Islet precursor cell (in vitro differentiated cells): ENCODE results near the gene MFN2.
A peak's percentile ranks its signal among the peaks of the same experiment; 100 is the strongest.
"Not testable (repeated sequence)": the region's sequence is repeated elsewhere in the genome, so short reads cannot be mapped to it uniquely, and the experiment has no call there.

Experiments used
- DNase-seq: peaks from one replicate; pipeline ENCODE4 v3.0.0-alpha.2; 2018

The MFN2 gene

GRCh38 chr1:11979851-11980675 lies at the start of gene MFN2:
TSS of gene MFN2 (plus strand) at chr1:11980444. CDS start at chr1:11989169, 8,725 bp downstream.
- peak; percentile 99 for DNase-seq

DNA sequence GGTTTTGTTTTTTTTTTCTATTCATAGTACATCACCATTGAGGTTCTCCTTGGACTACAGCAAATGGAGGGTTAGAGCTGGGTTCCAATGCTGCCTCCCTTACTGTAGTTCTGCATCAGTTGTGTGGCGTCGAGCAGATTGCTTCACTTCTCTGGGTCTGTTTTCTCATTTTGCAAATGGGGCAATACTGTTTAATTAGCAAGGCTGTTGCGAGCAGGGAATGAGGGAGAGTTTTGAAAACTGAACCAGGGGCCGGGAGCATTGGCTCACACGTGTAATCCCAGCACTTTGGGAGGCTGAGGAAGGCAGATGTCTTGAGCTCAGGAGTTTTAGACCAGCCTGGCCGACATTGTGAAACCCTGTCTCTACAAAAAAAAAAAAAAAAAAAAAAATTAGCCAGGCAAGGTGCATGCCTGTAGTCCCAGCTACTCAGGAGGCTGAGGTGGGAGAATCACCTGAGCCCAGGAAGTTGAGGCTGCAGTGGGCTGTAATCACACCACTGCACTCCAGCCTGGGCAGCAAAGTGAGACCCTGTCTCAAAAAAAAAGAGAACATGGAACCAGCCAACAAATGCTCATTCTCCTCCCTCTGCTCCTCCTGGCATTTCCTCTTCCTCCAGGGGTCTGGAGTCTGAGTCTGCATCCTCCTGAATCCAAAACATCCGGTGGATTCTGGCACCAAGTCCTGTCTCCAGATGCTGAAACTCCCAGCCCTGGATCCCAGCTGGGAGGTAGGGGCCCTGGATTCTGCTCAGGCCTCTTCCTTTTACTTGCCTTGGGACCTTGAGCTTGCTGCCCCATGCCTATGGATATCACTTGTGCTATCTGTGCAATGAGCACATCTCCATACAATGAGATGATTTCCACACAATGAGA lies 49.4 kb upstream of the MFN2 start:
- DNase-seq, result peak; percentile 67

DNA sequence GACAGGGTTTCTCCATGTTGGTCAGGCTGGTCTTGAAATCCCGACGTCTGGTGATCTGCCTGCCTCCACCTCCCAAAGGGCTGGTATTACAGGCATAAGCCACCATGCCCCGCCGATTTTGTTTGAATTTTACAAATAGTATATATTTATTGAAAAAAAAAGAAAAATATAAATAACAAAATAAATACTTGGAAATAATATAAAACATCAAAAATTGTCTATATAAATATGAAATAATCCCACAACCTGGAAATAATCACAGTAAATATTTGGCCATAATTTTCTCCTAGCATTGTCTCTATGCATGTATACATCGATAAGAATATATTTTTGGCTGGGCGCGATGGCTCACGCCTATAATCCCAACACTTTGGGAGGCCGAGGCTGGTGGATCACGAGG lies 48.4 kb upstream of the MFN2 start:
- DNase-seq, result no peak

GRCh38 chr1:11934302-11935056 lies 45.8 kb upstream of the MFN2 start, which contains the start of gene PLOD1:
TSS of gene PLOD1 (plus strand) at chr1:11934717. CDS start at chr1:11934780, 63 bp downstream.
- DNase-seq, result peak; percentile 96

- no peak for DNase-seq
Observed at GRCh38 chr1:11935057-11935412, 45.2 kb upstream of the MFN2 start.

GRCh38 chr1:11935733-11936132 lies 44.5 kb upstream of the MFN2 start:
- DNase-seq, result not testable (repeated sequence)

DNA sequence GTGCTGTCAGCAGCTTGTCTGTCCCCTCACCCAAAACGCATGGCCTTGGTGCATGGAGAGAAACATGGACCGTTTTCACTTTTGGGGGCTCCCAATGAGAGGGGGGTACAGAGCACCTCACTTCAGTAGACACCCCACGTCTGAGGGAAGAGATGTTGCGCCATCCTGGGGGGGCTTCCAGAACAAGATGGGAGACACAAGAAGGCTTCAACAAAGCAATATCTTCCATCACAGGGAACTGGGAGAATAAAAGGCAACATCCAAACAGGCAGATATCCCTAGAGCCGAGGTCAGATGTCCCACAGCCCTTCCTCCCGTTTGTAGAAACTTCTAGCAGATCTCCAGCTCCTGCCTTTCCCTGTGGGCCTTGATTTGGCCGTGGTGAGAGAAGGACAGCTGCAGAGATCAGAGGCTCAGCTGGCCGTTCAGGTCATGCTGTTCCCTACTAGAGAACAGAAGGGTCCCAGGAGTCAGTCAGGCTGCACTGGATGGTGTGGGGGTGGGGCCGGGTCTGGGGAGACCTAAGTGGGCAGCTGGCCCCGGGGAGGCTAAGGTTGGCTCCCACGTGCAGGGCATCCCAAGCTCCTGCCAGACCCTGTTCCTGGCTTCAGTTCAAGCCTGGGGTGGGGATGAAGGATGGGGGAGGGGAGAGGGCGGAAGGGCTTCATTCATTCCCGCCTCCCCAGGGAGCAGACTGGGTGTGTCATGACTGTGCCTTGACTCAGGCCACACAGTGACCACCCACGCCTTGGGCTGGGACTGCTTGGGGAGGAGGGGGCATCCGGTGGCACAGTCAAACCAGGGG lies 41.3 kb upstream of the MFN2 start:
- no peak for DNase-seq

DNA sequence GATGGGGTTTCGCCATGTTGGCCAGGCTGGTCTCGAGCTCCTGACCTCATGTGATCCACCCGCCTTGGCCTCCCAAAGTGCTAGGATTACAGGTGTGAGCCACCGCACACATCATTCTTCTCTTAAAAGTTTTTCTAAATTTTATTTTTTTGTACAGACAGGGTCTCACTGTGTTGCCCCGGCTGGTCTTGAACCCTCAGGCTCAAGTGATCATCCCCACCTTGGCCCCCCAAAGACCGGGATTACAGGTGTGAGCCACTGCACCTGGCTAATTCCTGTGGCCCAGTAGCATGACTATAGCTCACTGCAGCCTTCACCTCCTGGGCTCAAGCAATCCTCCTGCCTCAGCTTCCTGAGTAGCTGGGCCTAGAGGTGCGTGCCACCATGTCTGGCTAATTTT lies 40.5 kb upstream of the MFN2 start:
- not testable (repeated sequence) for DNase-seq

GRCh38 chr1:11940260-11940921 lies 39.9 kb upstream of the MFN2 start:
- no peak for DNase-seq

DNA sequence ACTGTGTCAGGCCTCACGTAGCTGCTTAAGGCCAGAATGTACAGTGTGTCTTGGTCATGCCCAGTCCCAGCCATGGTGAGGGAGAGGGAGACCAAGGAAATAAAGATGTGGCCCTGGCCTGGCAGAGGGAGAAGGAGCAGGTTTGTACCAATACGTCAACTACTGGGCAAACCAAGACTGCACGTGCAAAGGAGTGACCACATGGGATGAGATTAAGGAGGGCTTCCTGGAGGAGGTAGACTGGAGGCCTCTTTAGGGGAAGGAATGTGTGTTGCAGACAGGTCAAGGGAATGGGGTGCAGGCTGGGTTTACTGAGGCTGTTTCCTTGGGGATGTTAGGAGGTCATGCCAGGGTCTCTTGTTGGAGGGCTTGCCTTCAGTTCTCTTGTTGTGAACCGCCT lies 38.0 kb upstream of the MFN2 start:
- no peak for DNase-seq

GRCh38 chr1:11943619-11944018 lies 36.6 kb upstream of the MFN2 start:
- no peak for DNase-seq

GRCh38 chr1:11944358-11944931 lies 35.8 kb upstream of the MFN2 start:
- no peak for DNase-seq

DNA sequence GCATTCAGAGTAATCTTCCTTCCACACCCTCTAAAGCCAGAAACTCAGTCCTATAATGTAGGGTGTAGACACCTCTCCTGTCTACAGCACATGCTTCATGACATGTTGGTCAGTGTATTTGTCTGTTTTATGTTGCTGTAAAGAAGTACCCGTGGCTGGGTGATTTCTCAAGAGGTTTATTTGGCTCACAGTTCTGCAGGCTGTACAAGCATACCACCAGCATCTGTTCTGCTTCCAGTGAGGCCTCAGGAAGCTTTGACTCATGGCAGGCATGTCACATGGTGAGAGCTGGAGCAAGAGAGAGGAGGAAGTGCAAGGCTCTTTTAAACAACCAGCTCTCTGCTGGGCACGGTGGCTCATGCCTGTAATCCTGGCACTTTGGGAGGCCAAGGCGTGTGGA lies 33.6 kb upstream of the MFN2 start:
- DNase-seq, result no peak

DNA sequence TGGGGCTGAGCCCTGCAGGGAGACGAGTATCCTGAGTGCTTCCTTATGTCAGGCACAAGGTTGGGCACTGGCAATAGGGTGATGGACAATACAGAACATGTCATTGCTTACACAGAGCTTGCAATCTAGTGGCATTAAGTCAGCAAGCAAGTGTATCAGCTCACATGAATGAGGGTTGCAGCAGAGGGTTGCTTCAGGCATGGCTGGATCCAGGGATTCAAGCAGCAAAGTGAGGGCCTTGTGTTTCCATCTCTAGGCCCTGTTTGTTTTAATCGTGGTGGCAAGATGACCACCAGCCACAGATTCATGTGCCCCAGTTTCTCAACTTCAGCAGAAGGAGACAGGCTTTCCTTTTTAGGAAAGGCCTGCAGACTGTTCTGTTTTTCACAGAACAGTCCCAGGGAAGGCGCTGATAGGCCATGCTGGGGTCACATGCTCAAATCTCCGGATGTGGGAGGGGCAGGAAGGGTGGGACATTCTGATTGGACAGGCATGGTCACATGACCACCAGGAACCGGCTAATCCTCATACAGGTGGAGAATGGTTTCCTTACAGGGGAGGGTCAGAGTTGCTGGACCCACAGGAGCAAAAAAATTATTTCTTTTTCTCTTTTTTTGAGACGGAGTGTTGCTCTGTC lies 31.3 kb upstream of the MFN2 start:
- no peak for DNase-seq

- no peak for DNase-seq
Observed at GRCh38 chr1:11951901-11952300, 28.3 kb upstream of the MFN2 start.

GRCh38 chr1:11952455-11953109 lies 27.7 kb upstream of the MFN2 start:
- no peak for DNase-seq

DNA sequence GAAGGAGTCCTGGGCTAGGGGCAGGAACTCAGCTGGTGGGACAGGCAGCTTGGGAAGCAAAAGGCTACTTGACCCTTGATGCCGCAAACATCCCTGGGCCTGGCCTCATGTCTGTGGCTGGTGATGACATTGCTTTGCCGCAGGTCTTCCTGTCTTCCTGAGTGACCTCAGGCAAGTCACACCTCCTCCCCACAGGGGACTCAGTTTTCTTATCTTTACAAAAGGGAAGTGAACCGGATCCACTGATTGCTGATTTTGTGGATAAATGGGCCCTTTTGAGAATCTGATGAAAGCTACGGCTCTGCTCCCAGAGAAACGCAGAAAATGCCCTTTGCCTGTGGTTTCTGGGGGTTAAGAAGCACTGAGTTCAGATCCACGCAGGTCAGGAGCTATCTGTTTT lies 25.0 kb upstream of the MFN2 start:
- DNase-seq, result no peak

- no peak for DNase-seq
Observed at GRCh38 chr1:11957398-11957797, 22.8 kb upstream of the MFN2 start.

DNA sequence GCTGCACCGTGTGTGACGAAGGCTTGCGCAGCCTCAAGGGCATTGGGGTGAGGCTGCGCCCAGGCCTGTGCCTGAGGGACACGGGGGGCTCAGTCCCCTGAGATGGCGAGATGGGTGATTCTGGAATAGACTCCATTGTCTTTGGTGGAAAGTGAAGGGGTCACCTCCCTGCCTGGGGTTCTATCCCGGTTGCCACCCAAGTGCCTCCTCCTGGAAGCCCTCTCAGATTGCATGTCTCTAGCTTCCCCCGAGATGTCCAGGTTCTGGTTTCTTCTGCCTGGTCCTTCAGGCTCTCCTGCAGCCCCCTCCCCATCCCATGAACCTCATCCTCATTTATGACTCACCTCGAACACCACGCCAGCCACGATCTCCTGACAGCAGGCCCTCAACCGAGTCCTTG lies 22.3 kb upstream of the MFN2 start:
- no peak for DNase-seq

GRCh38 chr1:11960276-11960675 lies 20.0 kb upstream of the MFN2 start:
- no peak for DNase-seq
